Measurements from ENCODE around the gene C1QTNF4. TPM values are rescaled to one million over a fixed set of nuclear protein-coding genes. Genes with fewer than 3 reads are reported as not detected.
"Not testable (repeated sequence)": the region's sequence is repeated elsewhere in the genome, so short reads cannot be mapped to it uniquely, and the experiment has no call there.

Gene C1QTNF4
- total RNA-seq, 1 donor from 2014 or later = 0.45 TPM

GRCh38 chr11:47569646-47570045 lies 24.6 kb downstream of the C1QTNF4 start:
- no peak for DNase-seq (ENCODE audit: low spot score)
- ATAC-seq = no peak

- ATAC-seq (peak; percentile 51), DNase-seq (ENCODE audit: low spot score) (no peak)
Observed at GRCh38 chr11:47566149-47566698, 28.0 kb downstream of the C1QTNF4 start.

GRCh38 chr11:47565340-47566148 lies 28.7 kb downstream of the C1QTNF4 start, which contains the start of gene PTPMT1:
TSS of gene PTPMT1 (plus strand) at chr11:47565599. CDS start at chr11:47565623, 24 bp downstream.
- peak; percentile 80 for DNase-seq (ENCODE audit: low spot score)
- peak; percentile 93 for ATAC-seq

GRCh38 chr11:47564933-47565339 lies 29.3 kb downstream of the C1QTNF4 start:
- ATAC-seq (peak; percentile 31), DNase-seq (ENCODE audit: low spot score) (no peak)

- DNase-seq (ENCODE audit: low spot score); ATAC-seq: not testable (repeated sequence)
Observed at GRCh38 chr11:47564366-47564765, 29.8 kb downstream of the C1QTNF4 start.

GRCh38 chr11:47562393-47562792 lies 31.8 kb downstream of the C1QTNF4 start:
- not testable (repeated sequence) for ATAC-seq

GRCh38 chr11:47560426-47560825 lies 33.8 kb downstream of the C1QTNF4 start:
- ATAC-seq (no peak), DNase-seq (ENCODE audit: low spot score) (no peak)

More at GRCh38 chr11:47562393-47562792, 31.8 kb downstream of the C1QTNF4 start:
- not testable (repeated sequence) for DNase-seq (ENCODE audit: low spot score)

- DNase-seq (ENCODE audit: low spot score) = no peak
- ATAC-seq = no peak
Observed at GRCh38 chr11:47558695-47559094, 35.5 kb downstream of the C1QTNF4 start.

GRCh38 chr11:47557004-47557403 lies 37.2 kb downstream of the C1QTNF4 start:
- ATAC-seq; DNase-seq (ENCODE audit: low spot score): not testable (repeated sequence)

- ATAC-seq (peak; percentile 16), DNase-seq (ENCODE audit: low spot score) (no peak)
Observed at GRCh38 chr11:47553406-47553743, 40.8 kb downstream of the C1QTNF4 start.

GRCh38 chr11:47552566-47553405 lies 41.4 kb downstream of the C1QTNF4 start, which contains the start of gene CELF1:
TSS of gene CELF1 (minus strand) at chr11:47553132. CDS start at chr11:47499523, 53,609 bp downstream.
- DNase-seq (ENCODE audit: low spot score) (peak; percentile 93), ATAC-seq (peak; percentile 95)

- DNase-seq (ENCODE audit: low spot score) = peak; percentile 60
- peak; percentile 23 for ATAC-seq
Observed at GRCh38 chr11:47552056-47552565, 42.1 kb downstream of the C1QTNF4 start.

GRCh38 chr11:47551086-47551485 lies 43.1 kb downstream of the C1QTNF4 start:
- DNase-seq (ENCODE audit: low spot score) (no peak), ATAC-seq (no peak)

- DNase-seq (ENCODE audit: low spot score) = no peak
- peak; percentile 22 for ATAC-seq
Observed at GRCh38 chr11:47550288-47551047, 43.7 kb downstream of the C1QTNF4 start.

- DNase-seq (ENCODE audit: low spot score); ATAC-seq: not testable (repeated sequence)
Observed at GRCh38 chr11:47546274-47546673, 47.9 kb downstream of the C1QTNF4 start.

GRCh38 chr11:47545298-47545697 lies 48.9 kb downstream of the C1QTNF4 start:
- ATAC-seq (no peak), DNase-seq (ENCODE audit: low spot score) (no peak)

- ATAC-seq (no peak), DNase-seq (ENCODE audit: low spot score) (no peak)
Observed at GRCh38 chr11:47541070-47541469, 53.1 kb downstream of the C1QTNF4 start.

- DNase-seq (ENCODE audit: low spot score) (no peak), ATAC-seq (peak; percentile 60)
Observed at GRCh38 chr11:47539681-47540039, 54.6 kb downstream of the C1QTNF4 start.

All from left lobe of liver (tissue), 2 donors.